ENCODE data around the gene UVRAG.
"Not testable (repeated sequence)": the region's sequence is repeated elsewhere in the genome, so short reads cannot be mapped to it uniquely, and the experiment has no call there.

The UVRAG gene

GRCh38 chr11:75845324-75845723 lies 30.3 kb downstream of the UVRAG start:
- DNase-seq (ENCODE audit: low read depth): no peak

- no peak for DNase-seq (ENCODE audit: low read depth)
Measured at GRCh38 chr11:75849894-75850293, 34.9 kb downstream of the UVRAG start.

GRCh38 chr11:75850787-75851186 lies 35.8 kb downstream of the UVRAG start:
- DNase-seq (ENCODE audit: low read depth): no peak

GRCh38 chr11:75851203-75851602 lies 36.2 kb downstream of the UVRAG start:
- DNase-seq (ENCODE audit: low read depth): no peak

- no peak for DNase-seq (ENCODE audit: low read depth)
Measured at GRCh38 chr11:75852406-75853017, 37.5 kb downstream of the UVRAG start.

GRCh38 chr11:75853563-75853962 lies 38.6 kb downstream of the UVRAG start:
- not testable (repeated sequence) for DNase-seq (ENCODE audit: low read depth)

- no peak for DNase-seq (ENCODE audit: low read depth)
Measured at GRCh38 chr11:75853971-75854370, 39.0 kb downstream of the UVRAG start.

- DNase-seq (ENCODE audit: low read depth): no peak
Measured at GRCh38 chr11:75855206-75855605, 40.2 kb downstream of the UVRAG start.

- DNase-seq (ENCODE audit: low read depth): no peak
Measured at GRCh38 chr11:75856912-75857311, 41.9 kb downstream of the UVRAG start.

- DNase-seq (ENCODE audit: low read depth): no peak
Measured at GRCh38 chr11:75858042-75858441, 43.0 kb downstream of the UVRAG start.

- DNase-seq (ENCODE audit: low read depth): no peak
Measured at GRCh38 chr11:75858613-75859012, 43.6 kb downstream of the UVRAG start.

GRCh38 chr11:75859614-75860013 lies 44.6 kb downstream of the UVRAG start:
- no peak for DNase-seq (ENCODE audit: low read depth)

GRCh38 chr11:75862437-75862836 lies 47.4 kb downstream of the UVRAG start:
- DNase-seq (ENCODE audit: low read depth): no peak

- DNase-seq (ENCODE audit: low read depth): no peak
Measured at GRCh38 chr11:75867778-75868374, 52.9 kb downstream of the UVRAG start.

- no peak for DNase-seq (ENCODE audit: low read depth)
Measured at GRCh38 chr11:75868990-75869389, 54.0 kb downstream of the UVRAG start.

- DNase-seq (ENCODE audit: low read depth): no peak
Measured at GRCh38 chr11:75869661-75870455, 54.8 kb downstream of the UVRAG start.

GRCh38 chr11:75872887-75873416 lies 57.9 kb downstream of the UVRAG start:
- DNase-seq (ENCODE audit: low read depth): no peak

- DNase-seq (ENCODE audit: low read depth): no peak
Measured at GRCh38 chr11:75873417-75874221, 58.6 kb downstream of the UVRAG start.

- no peak for DNase-seq (ENCODE audit: low read depth)
Measured at GRCh38 chr11:75874684-75875341, 59.8 kb downstream of the UVRAG start.

GRCh38 chr11:75877327-75877726 lies 62.3 kb downstream of the UVRAG start:
- DNase-seq (ENCODE audit: low read depth): not testable (repeated sequence)

GRCh38 chr11:75877931-75878330 lies 62.9 kb downstream of the UVRAG start:
- DNase-seq (ENCODE audit: low read depth): not testable (repeated sequence)

- DNase-seq (ENCODE audit: low read depth): no peak
Measured at GRCh38 chr11:75878933-75879332, 63.9 kb downstream of the UVRAG start.

All from activated T-helper 9 cell treated with anti-CD3 and anti-CD28 coated beads, Interleukin-2, amount 50 U/mL, for 16 hours (primary cell).